ENCODE measurements around the gene MOV10L1.

- TF ChIP-seq, protein P1, sequence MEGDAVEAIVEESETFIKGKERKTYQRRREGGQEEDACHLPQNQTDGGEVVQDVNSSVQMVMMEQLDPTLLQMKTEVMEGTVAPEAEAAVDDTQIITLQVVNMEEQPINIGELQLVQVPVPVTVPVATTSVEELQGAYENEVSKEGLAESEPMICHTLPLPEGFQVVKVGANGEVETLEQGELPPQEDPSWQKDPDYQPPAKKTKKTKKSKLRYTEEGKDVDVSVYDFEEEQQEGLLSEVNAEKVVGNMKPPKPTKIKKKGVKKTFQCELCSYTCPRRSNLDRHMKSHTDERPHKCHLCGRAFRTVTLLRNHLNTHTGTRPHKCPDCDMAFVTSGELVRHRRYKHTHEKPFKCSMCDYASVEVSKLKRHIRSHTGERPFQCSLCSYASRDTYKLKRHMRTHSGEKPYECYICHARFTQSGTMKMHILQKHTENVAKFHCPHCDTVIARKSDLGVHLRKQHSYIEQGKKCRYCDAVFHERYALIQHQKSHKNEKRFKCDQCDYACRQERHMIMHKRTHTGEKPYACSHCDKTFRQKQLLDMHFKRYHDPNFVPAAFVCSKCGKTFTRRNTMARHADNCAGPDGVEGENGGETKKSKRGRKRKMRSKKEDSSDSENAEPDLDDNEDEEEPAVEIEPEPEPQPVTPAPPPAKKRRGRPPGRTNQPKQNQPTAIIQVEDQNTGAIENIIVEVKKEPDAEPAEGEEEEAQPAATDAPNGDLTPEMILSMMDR (IDR thresholded peaks at IDR 0.05; ENCODE audit: low read length): no peak
- no peak for TF ChIP-seq EZH2 (IDR thresholded peaks at IDR 0.05; ENCODE audit: borderline replicate concordance, low read length)
Observed at GRCh38 chr22:50210378-50211139, 120.8 kb downstream of the MOV10L1 start.
